GM11168 (cell line): ENCODE data around the gene ELN.

Source experiments
- in situ Hi-C: fragments of 300-500 bp; cut with MboI; formaldehyde crosslinking; loops from one replicate; pipeline ENCODE4 v1.12.0; 2022; ENCODE audit warnings: low sequenced_read_pairs; ENCODE audit not compliant: unreplicated experiment

Gene ELN

GRCh38 chr7:74021546-74022320, 6.2 kb upstream of the ELN start:
- in situ Hi-C loops, result no loop called here

DNA sequence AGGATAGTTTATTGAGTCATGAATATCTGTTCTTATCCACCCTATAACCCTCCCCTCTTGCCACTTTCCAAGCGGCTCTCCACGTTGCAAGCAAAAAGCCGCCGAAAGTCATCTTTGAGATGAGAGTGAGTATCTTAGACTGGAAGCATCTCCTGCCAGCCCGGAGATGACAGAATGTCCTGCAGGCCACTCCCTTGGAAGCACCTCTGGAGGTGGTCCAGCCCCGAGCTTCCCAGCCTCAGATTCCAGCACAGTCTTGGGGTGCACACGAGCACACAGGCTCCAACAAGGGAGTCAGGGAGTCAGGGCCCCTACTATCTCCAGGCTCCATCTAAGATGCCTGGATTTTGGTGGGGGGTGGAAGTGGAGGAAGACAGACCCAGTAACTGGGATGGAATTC, 5.5 kb upstream of the ELN start:
- in situ Hi-C loops, result no loop called here

DNA sequence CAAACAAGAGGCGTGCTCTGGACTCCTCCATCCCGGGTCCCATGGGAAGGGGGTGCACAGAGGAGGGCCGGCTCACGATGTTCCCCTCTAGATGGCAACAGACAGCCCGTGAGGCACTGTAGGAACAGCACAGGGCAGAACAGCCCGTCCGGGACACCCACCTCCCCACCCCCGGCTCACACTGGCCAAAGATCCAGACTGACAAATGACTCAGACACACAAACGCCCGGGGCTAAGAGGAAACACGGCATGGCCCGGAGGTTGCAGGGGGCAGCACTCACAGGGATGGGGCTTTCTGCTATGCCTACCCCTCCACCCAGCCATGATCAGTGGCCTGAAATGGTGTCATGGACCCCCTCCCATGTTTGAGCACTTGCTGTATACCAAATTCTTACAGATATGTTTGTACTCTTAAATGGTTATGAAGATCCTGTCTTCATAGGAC, 4.9 kb upstream of the ELN start:
- in situ Hi-C loops, result no loop called here

DNA sequence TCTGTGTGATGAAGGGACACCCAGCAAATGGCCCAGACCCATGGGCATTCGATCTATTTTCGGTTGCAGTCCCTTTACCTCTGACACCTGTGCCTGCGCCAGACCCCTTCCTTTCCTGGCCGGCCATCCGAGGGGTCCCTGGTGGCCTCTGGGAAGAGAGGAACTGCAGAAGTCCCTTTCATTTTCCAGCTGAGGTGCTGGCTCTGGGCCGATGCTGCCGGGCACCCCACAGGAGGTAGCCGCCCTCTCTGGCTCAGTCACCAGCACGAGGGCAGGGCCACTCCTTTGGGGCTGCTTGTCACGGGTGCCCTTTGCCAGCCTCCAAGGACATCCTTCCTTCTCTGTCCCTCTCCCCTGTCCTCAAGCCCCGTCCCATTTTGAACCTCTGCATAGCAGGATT, 4.2 kb upstream of the ELN start:
- in situ Hi-C loops, result no loop called here

- in situ Hi-C loops, result no loop called here
Measured at GRCh38 chr7:74025146-74025545, 2.8 kb upstream of the ELN start.

GRCh38 chr7:74025730-74026129, 2.2 kb upstream of the ELN start:
- in situ Hi-C loops, result no loop called here

GRCh38 chr7:74026406-74026902, 1.5 kb upstream of the ELN start:
- in situ Hi-C loops, result no loop called here

GRCh38 chr7:74026903-74027682, 880 bp upstream of the ELN start:
- in situ Hi-C loops, result no loop called here

DNA sequence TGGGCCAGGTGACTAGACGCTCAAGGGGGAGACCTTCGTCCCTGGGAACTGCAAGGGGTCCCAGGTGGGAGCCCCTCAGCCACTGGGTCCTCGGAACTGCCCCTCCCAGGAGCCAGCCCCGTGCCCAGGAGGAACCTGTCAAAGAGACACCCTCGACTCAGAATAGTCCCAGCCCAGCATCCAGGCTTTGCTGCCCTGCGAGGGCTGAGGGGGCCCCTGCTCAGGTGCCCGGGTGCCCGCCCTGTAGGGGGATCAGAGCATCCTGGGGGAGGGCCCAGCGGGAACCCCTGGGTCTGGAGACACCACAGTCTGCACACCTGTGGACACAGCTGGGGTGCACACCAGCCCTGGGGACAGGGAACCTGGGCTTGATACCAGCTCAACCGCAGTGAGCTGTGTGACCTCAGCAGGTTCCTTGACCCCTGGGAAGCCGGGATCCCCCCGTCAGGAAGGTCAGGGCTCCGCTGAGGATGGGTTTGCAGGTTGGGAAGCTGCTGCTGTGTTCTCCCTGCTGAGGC, 407 bp downstream of the ELN start:
- in situ Hi-C loops, result no loop called here

GRCh38 chr7:74029089-74029785, 1.3 kb downstream of the ELN start:
- in situ Hi-C loops, result no loop called here

DNA sequence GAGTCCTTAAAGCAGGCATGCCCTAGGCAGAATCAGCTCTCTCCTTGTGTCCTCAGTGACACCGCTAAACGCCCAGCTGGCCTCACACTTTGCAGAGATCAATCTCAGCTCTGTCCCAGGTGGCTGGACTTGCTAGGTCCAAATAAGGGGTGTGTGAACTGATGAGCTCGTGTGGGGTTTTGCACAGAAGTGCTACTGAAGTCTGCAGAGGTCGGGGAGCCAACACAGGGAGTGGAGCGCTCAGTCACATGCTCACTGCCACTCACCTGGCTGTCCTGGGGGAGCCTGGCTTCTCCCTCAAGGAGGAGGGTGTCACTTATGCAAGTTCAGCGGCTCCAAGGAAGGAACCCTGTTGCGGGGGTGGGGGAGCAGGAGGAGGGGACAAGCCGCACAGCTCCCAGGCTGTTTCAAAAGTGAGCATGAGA, 2.0 kb downstream of the ELN start:
- in situ Hi-C loops, result no loop called here

GRCh38 chr7:74030861-74031260, 2.9 kb downstream of the ELN start:
- in situ Hi-C loops, result no loop called here

GRCh38 chr7:74031403-74032190, 3.6 kb downstream of the ELN start:
- in situ Hi-C loops, result no loop called here

- in situ Hi-C loops, result no loop called here
Measured at GRCh38 chr7:74032191-74032490, 4.2 kb downstream of the ELN start.

- in situ Hi-C loops, result no loop called here
Measured at GRCh38 chr7:74032624-74033371, 4.8 kb downstream of the ELN start.

DNA sequence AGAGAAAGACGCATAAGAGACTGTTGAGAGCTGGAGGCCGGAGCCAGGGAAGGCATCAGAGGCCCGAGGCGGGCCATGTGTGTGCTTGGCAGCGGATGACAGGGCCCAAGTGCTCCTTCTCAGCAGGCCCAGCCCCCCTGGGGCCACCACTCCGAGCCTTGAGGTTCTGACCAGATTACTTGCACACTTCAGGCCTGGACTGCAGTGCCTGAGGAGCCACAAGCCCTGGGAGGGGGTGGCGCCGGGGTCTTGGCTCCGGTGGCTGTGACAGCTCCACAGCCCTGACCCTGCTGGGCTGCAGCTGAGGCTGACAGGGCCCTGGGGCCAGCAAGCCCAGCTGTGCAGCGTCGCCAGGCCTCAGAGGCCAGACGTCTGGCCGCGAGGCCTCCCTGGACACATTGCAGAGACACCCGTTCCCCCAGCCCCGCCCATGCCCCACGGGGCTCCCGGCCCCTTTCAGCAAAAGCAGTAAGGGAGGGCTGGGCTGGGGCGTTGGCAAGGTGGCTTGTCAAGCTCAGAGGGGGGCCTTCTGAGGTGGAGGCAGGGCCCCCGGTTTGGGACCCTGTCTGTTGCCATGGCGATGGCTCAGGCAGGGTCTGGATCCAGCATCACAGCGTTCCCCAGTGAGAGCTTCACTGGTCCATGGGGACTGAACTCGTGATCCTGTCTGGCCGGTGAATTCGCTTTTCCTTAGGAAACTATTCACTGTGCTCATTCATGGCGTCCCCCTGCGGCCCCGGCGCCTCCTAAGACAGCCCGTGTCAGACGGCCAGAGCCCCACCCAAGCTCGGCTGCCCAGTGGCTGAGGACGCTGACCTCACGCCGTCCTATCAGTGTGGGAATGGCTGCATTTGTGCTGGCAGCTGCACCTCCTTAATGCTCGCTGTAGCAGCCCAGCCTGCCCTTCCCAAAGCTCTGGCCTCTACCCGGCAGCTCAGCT, 5.7 kb downstream of the ELN start:
- in situ Hi-C loops, result no loop called here

DNA sequence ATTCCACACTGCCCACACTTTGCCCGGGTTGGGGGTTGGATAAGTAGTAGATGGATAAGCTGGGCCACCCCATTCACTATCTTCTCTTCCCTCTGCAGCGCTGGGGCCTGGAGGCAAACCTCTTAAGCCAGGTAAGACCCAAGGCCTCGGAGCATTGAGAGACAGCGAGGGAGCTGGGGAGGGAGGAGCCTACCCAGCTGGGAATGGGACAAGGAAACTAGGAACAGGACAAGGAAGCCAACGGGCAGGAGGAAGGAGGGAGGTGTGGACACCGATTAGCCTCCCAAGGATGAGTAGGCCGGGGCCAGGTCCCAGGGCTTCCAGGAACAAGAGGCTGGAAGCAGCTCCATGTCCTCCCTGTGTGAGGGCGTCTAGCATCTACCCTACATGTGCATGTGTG, 9.6 kb downstream of the ELN start:
- in situ Hi-C loops, result no loop called here

DNA sequence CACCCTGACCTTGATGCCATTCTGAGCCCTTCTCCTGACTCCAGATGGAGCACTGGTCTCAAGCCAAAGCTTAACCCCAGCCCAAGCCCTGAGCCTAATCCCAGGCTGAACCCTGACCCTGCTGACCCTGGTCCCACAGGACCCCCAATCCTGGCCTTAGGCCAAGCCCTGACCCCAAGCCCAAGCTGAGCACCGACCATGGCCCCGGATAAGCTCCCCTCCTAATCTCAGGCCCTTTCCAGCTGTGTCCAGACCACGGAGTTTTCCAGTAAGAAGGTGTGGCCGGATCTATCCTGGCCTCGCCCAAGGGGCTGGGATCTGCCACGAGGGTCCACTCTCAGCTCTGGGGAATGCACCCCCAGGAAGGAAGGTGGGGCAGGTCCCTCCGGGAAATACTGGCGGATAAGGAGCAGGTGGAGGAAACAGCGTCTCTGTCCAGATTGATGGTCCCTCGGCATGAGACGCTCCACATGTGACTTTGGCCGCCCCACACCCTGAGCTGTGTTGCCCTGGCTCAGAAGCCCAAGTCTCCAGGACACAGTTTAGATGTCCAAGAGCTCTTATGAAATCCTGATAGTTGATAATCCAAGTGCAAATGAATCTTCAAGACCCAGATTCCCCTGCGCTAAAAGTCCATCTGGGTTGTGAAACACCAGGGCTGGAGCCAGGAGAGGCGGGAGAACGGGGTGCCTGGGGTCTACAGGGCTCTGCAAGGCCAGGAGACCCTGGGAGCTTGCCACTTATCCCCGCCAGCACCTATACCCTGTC, 10.4 kb downstream of the ELN start:
- in situ Hi-C loops, result no loop called here
